MCF 10A (cell line): ENCODE results near the gene KIAA0825. TPM values are rescaled to one million over a fixed set of nuclear protein-coding genes. Genes with fewer than 3 reads are reported as not detected.
"Not testable (repeated sequence)": the region's sequence is repeated elsewhere in the genome, so short reads cannot be mapped to it uniquely, and the experiment has no call there.

Experiments
- BruUV-seq: library from RNA; stranded (reverse); fragments of 400-500 nt; replicated peaks from 2 replicates; lab custom pipeline; 2021; lab: Mats Ljungman, UMichigan
- CTCF ChIA-PET: fragments of 300-600 bp; sonication (Branson Sonifier 250); formaldehyde crosslinking; extraction: SDS; loops from one replicate; lab custom pipeline; 2021; ENCODE audit warnings: antibody characterized with exemption, inconsistent platforms; lab: Yijun Ruan, JAX
- POLR2A ChIA-PET: fragments of 300-600, 350-650 bp; sonication (Branson Sonifier 250); formaldehyde crosslinking; extraction: SDS; loops from one replicate; lab custom pipeline; 2020; ENCODE audit warnings: antibody characterized with exemption, inconsistent platforms; lab: Yijun Ruan, JAX
- DNase-seq: peaks from one replicate; pipeline ENCODE4 v3.0.0-alpha.2; 2018; ENCODE audit not compliant: unreplicated experiment
- H3K27ac Mint-ChIP-seq: one replicate; pipeline ENCODE4 v1.8.0; 2022; ENCODE audit warnings: mild to moderate bottlenecking, low read depth, mixed read lengths; ENCODE audit not compliant: unreplicated experiment
- H3K27me3 Mint-ChIP-seq: one replicate; pipeline ENCODE4 v1.8.0; 2022; ENCODE audit warnings: mixed read lengths; ENCODE audit not compliant: insufficient read depth, unreplicated experiment
- H3K36me3 Mint-ChIP-seq: one replicate; pipeline ENCODE4 v1.8.0; 2022; ENCODE audit warnings: mild to moderate bottlenecking, moderate library complexity, mixed read lengths; ENCODE audit not compliant: insufficient read depth, unreplicated experiment
- H3K4me1 Mint-ChIP-seq: one replicate; pipeline ENCODE4 v1.8.0; 2022; ENCODE audit warnings: mixed read lengths; ENCODE audit not compliant: insufficient read depth, unreplicated experiment
- H3K4me3 Mint-ChIP-seq: one replicate; pipeline ENCODE4 v1.8.0; 2022; ENCODE audit warnings: mild to moderate bottlenecking, moderate library complexity, mixed read lengths; ENCODE audit not compliant: unreplicated experiment
- H3K9me3 Mint-ChIP-seq: one replicate; pipeline ENCODE4 v1.8.0; 2022; ENCODE audit warnings: mixed read lengths; ENCODE audit not compliant: unreplicated experiment
- intact Hi-C: fragments of 100-400 bp; cut with micrococcal nuclease; formaldehyde crosslinking; loops from 2 replicates; pipeline ENCODE4 v1.14.1; 2022
- total RNA-seq: library from RNA; stranded (reverse); gene quantifications from 2 replicates; pipeline ENCODE4 v1.2.3, GENCODE V29; 2022
- TF ChIP-seq, protein P1 (sequence below): fragments of 200-600 bp; IDR thresholded peaks from one replicate; pipeline ENCODE4 v1.8.0; 2022; ENCODE audit warnings: antibody characterized with exemption, mild to moderate bottlenecking; ENCODE audit not compliant: unreplicated experiment

KIAA0825 gene
- total RNA-seq, 1 experiment from 2014 or later: 2.1 TPM

DNA sequence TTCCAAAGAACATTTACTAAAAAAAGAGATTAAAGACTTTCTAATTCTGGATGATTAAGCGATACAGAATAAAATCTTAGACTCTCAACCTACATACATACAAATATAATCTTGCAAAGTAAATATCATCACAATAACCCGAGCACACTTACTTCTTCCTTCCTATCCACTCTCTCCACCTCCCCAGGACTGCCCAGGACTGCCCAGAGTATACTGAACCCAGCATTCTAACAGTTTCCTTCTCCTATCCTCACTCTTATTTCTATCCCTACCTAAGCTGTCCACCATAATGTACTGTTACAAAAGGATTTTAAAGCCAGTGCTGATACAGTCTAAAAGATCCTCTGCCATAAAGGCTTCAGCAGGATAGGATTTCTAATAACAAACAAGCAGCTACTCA is 463.7 kb downstream of the KIAA0825 start:
- no peaks in the 10 kb centered on the region for H3K27me3 Mint-ChIP-seq
- H3K4me3 Mint-ChIP-seq: no peak overlapping the region
- no peaks in the 10 kb centered on the region for H3K9me3 Mint-ChIP-seq
- TF ChIP-seq, protein P1, sequence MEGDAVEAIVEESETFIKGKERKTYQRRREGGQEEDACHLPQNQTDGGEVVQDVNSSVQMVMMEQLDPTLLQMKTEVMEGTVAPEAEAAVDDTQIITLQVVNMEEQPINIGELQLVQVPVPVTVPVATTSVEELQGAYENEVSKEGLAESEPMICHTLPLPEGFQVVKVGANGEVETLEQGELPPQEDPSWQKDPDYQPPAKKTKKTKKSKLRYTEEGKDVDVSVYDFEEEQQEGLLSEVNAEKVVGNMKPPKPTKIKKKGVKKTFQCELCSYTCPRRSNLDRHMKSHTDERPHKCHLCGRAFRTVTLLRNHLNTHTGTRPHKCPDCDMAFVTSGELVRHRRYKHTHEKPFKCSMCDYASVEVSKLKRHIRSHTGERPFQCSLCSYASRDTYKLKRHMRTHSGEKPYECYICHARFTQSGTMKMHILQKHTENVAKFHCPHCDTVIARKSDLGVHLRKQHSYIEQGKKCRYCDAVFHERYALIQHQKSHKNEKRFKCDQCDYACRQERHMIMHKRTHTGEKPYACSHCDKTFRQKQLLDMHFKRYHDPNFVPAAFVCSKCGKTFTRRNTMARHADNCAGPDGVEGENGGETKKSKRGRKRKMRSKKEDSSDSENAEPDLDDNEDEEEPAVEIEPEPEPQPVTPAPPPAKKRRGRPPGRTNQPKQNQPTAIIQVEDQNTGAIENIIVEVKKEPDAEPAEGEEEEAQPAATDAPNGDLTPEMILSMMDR: no peak
- no TSS peak for BruUV-seq
- H3K27ac Mint-ChIP-seq: no peak overlapping the region
- no peaks in the 10 kb centered on the region for H3K36me3 Mint-ChIP-seq
- DNase-seq: no peak
- CTCF ChIA-PET: no interaction called here
- intact Hi-C loops: no loop called here
- POLR2A ChIA-PET: no interaction called here
- H3K4me1 Mint-ChIP-seq: no peaks in the 10 kb centered on the region

DNA sequence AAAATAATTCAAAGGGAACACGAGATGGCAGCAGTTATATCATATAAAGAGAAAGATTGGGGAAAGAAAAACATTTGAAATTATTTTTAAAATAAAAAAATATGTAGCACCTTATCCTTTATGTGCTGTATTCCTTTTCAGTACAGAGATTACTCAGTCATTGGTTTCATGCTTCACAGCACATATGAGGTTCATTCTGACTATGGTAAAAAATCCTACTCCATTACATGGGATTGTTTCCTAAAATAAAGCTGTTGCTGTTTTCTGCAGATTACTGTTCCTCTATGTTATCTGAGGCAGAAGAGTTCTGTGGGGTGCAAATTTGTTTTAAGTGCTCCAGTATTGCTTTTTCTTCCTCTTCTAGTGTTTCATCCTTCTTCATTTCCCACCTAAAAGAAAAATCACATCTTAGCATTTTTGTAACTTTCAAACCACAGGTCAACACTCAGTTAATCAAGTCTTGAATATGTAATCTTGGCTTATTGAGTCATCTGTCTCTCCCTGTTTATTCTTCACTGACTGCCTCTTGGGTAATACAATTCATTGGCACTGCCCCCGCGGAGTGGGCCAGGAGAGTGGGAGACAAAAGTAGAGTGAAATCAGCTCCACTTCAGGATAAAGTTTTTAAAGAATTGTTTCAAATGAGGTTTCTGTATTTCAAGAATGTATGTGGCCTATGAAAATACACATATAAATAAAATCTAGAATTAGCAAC is 464.5 kb downstream of the KIAA0825 start:
- intact Hi-C loops: no loop called here
- POLR2A ChIA-PET: no interaction called here
- Mint-ChIP-seq H3K36me3 (no peaks in the 10 kb centered on the region), H3K4me3 (no peak overlapping the region), H3K27ac (no peak overlapping the region), H3K4me1 (no peaks in the 10 kb centered on the region), H3K27me3 (no peaks in the 10 kb centered on the region), H3K9me3 (no peaks in the 10 kb centered on the region)
- TF ChIP-seq, protein P1: no peak
- BruUV-seq: no TSS peak
- CTCF ChIA-PET: no interaction called here
- peak; percentile 42 for DNase-seq

DNA sequence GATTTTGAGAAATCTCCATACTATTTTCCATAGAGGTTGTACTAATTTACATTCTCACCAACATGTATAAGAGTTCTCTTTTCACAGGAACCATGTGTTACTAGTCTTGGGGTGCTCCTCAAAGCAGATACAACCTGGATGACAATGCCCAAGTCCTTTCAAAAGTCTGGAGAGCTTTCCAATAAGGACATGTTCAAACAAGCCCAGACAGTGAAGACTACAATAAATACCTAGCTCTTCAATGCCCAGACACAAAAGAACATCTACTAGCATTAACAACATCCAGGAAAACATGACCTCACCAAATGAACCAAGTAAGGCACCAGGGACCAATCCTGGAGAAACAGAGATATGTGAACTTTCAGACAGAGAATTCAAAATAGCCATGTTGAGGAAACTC is 474.8 kb downstream of the KIAA0825 start:
- intact Hi-C loops: not testable (repeated sequence)
- peak; percentile 17 for DNase-seq

DNA sequence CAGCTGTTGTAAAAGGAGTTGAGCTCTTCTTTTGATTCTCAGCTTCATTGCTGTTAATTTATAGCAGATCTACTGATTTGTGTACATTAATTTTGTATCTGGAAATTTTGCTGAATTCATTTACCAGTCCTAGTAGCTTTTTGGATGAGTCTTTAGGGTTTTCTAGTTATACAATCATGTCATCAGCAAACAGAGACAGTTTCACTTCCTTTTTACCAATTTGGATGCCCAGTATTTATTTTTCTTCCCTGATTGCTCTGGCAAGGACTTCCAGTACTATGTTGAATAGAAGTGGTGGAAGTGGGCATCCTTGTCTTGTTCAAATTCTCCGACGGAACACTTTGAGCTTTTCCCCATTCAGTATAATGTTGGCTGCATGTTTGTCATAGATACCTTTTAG is 478.1 kb downstream of the KIAA0825 start:
- ChIA-PET CTCF (no interaction called here), POLR2A (no interaction called here)
- H3K9me3 Mint-ChIP-seq: peaks cover 25% of the 10 kb centered on the region
- H3K27ac Mint-ChIP-seq: no peak overlapping the region
- H3K4me3 Mint-ChIP-seq: no peak overlapping the region
- no peaks in the 10 kb centered on the region for H3K4me1 Mint-ChIP-seq
- no peaks in the 10 kb centered on the region for H3K27me3 Mint-ChIP-seq
- BruUV-seq: no TSS peak
- H3K36me3 Mint-ChIP-seq: peaks cover 6% of the 10 kb centered on the region
- DNase-seq: no peak
- TF ChIP-seq, protein P1: no peak
- intact Hi-C loops: no loop called here

More for the DNA sequence above, 474.8 kb downstream of the KIAA0825 start:
- BruUV-seq, POLR2A ChIA-PET, H3K36me3 Mint-ChIP-seq, H3K4me1 Mint-ChIP-seq, H3K4me3 Mint-ChIP-seq, CTCF ChIA-PET, H3K27me3 Mint-ChIP-seq: not testable (repeated sequence)
- peaks cover 18% of the 10 kb centered on the region for H3K9me3 Mint-ChIP-seq
- H3K27ac Mint-ChIP-seq: peak overlapping the region; percentile 59
